Neural cell (in vitro differentiated cells): ENCODE data around the gene TNFSF11. TPM values are rescaled to one million over a fixed set of nuclear protein-coding genes. Genes with fewer than 3 reads are reported as not detected.
A peak's percentile ranks its signal among the peaks of the same experiment; 100 is the strongest.

ENCODE experiments used
- H2AFZ ChIP-seq: fragments of 200-600, 300-800 bp; sonication (generic), shearing (Covaris generic); 2 replicates; pipeline ENCODE4 v1.6.0; 2014; ENCODE audit warnings: low read depth, mild to moderate bottlenecking, antibody characterized with exemption, low read length, moderate library complexity
- H3F3A ChIP-seq: fragments of 200-600 bp; shearing (Covaris generic); 2 replicates; pipeline ENCODE4 v1.6.1; 2016; ENCODE audit warnings: mild to moderate bottlenecking, moderate library complexity, mixed read lengths, antibody characterized with exemption, low read length; ENCODE audit not compliant: insufficient read depth, poor library complexity, severe bottlenecking
- H3K27ac ChIP-seq: fragments of 200-600, 300-800 bp; sonication (generic), shearing (Covaris generic); 2 replicates; pipeline ENCODE4 v1.5.1; 2014; ENCODE audit warnings: mild to moderate bottlenecking, low read length, moderate library complexity
- H3K27me3 ChIP-seq: fragments of 300-800, 200-600 bp; sonication (generic), shearing (Covaris generic); 2 replicates; pipeline ENCODE4 v1.6.0; 2014; ENCODE audit warnings: mild to moderate bottlenecking, low read depth, low read length, moderate library complexity; ENCODE audit not compliant: insufficient read depth
- H3K36me3 ChIP-seq: fragments of 300-800, 200-600 bp; sonication (generic), shearing (Covaris generic); 2 replicates; pipeline ENCODE4 v1.5.1; 2014; ENCODE audit warnings: mild to moderate bottlenecking, antibody characterized with exemption, low read length, moderate library complexity; ENCODE audit not compliant: insufficient read depth
- H3K4me2 ChIP-seq: fragments of 300-800, 200-600 bp; sonication (generic), shearing (Covaris generic); 2 replicates; pipeline ENCODE4 v1.6.0; 2014; ENCODE audit warnings: mild to moderate bottlenecking, low read length
- H3K4me3 ChIP-seq: fragments of 300-800, 200-600 bp; sonication (generic), shearing (Covaris generic); 2 replicates; pipeline ENCODE4 v1.5.1; 2014; ENCODE audit warnings: mild to moderate bottlenecking, low read length, moderate library complexity
- H3K79me2 ChIP-seq: fragments of 200-600 bp; shearing (Covaris generic); replicated peaks from 2 replicates; pipeline ENCODE4 v1.6.0; 2014; ENCODE audit warnings: mild to moderate bottlenecking, low read length, moderate library complexity; ENCODE audit not compliant: insufficient read depth
- H3K9ac ChIP-seq: fragments of 300-800, 200-600 bp; sonication (generic), shearing (Covaris generic); 2 replicates; pipeline ENCODE4 v1.6.1; 2016; ENCODE audit warnings: mild to moderate bottlenecking, low read length, mixed read lengths
- H3K9me2 ChIP-seq: fragments of 200-600 bp; shearing (Covaris generic); 2 replicates; pipeline ENCODE4 v1.6.1; 2016; ENCODE audit warnings: mild to moderate bottlenecking, low read length, mixed read lengths; ENCODE audit not compliant: insufficient read depth
- H3K9me3 ChIP-seq: fragments of 200-600, 300-800 bp; sonication (generic), shearing (Covaris generic); 2 replicates; pipeline ENCODE4 v1.6.1; 2016; ENCODE audit warnings: mild to moderate bottlenecking, mixed run types, low read length, moderate library complexity, mixed read lengths
- H4K20me1 ChIP-seq: fragments of 200-600 bp; shearing (Covaris generic); 2 replicates; pipeline ENCODE4 v1.6.1; 2016; ENCODE audit warnings: mild to moderate bottlenecking, mixed run types; ENCODE audit not compliant: insufficient read depth
- CTCF ChIP-seq: fragments of 450-650 bp; IDR thresholded peaks from 2 replicates; pipeline ENCODE4 v1.5.1; 2014; ENCODE audit warnings: antibody characterized with exemption, mild to moderate bottlenecking, moderate library complexity; ENCODE audit not compliant: poor library complexity, severe bottlenecking
- EP300 ChIP-seq: fragments of 450-650 bp; conservative IDR thresholded peaks from 2 replicates; pipeline ENCODE4 v1.6.1; 2014; ENCODE audit warnings: antibody characterized with exemption, mild to moderate bottlenecking, moderate library complexity; ENCODE audit not compliant: poor library complexity, severe bottlenecking
- EZH2 ChIP-seq: fragments of 200-600, 300-800 bp; shearing (Covaris generic), sonication (generic); IDR thresholded peaks from 2 replicates; pipeline ENCODE4 v1.6.1; 2014; ENCODE audit warnings: antibody characterized with exemption, low read length, borderline replicate concordance, mild to moderate bottlenecking; ENCODE audit not compliant: insufficient read depth, poor library complexity, severe bottlenecking
- MXI1 ChIP-seq: fragments of 450-650 bp; conservative IDR thresholded peaks from 2 replicates; pipeline ENCODE4 v1.6.1; 2014; ENCODE audit warnings: antibody characterized with exemption, mild to moderate bottlenecking; ENCODE audit not compliant: poor library complexity, severe bottlenecking
- POLR2AphosphoS5 ChIP-seq: IDR thresholded peaks from 2 replicates; pipeline ENCODE4 v1.6.1; 2012
- RAD21 ChIP-seq: fragments of 450-650 bp; conservative IDR thresholded peaks from 2 replicates; pipeline ENCODE4 v1.6.1; 2014; ENCODE audit warnings: antibody characterized with exemption, mild to moderate bottlenecking, moderate library complexity
- REST ChIP-seq: IDR thresholded peaks from 2 replicates; pipeline ENCODE4 v1.6.1; 2012; ENCODE audit warnings: borderline replicate concordance
- SMC3 ChIP-seq: fragments of 450-650 bp; conservative IDR thresholded peaks from 2 replicates; pipeline ENCODE4 v1.6.1; 2014; ENCODE audit warnings: antibody characterized with exemption, mild to moderate bottlenecking, moderate library complexity; ENCODE audit not compliant: poor library complexity
- TAF1 ChIP-seq: IDR thresholded peaks from 2 replicates; pipeline ENCODE4 v1.6.1; 2012; ENCODE audit warnings: low read depth
- polyA plus RNA-seq: library from polyadenylated mRNA; depleted of rRNA; stranded (reverse); fragments of >200 nt; gene quantifications from 2 replicates; pipeline ENCODE4 v1.2.3, GENCODE V29; 2014

TNFSF11 gene
- polyA plus RNA-seq, 1 donor from 2014 or later, result not detected

GRCh38 chr13:42592915-42593900 lies 19.3 kb downstream of the TNFSF11 start:
- TF ChIP-seq REST, result no peak
- no peak for TF ChIP-seq CTCF
- TF ChIP-seq POLR2AphosphoS5, result no peak
- Histone ChIP-seq H3K4me3 (no peak overlapping the region), H2AFZ (no peak overlapping the region), H3K4me2 (no peak overlapping the region), H3K27me3 (no peaks in the 10 kb centered on the region), H3K9me2 (no peaks in the 10 kb centered on the region), H3K27ac (no peak overlapping the region), H3F3A (peaks cover 4% of the 10 kb centered on the region), H3K9ac (no peak overlapping the region), H3K79me2 (no peaks in the 10 kb centered on the region), H3K36me3 (no peaks in the 10 kb centered on the region), H3K9me3 (no peaks in the 10 kb centered on the region), H4K20me1 (no peaks in the 10 kb centered on the region)

GRCh38 chr13:42594481-42595252 lies 20.7 kb downstream of the TNFSF11 start:
- Histone ChIP-seq H3K4me2 (no peak overlapping the region), H3K27ac (no peak overlapping the region), H2AFZ (no peak overlapping the region), H4K20me1 (no peaks in the 10 kb centered on the region), H3K9me3 (no peaks in the 10 kb centered on the region), H3K27me3 (no peaks in the 10 kb centered on the region), H3K36me3 (no peaks in the 10 kb centered on the region), H3K79me2 (no peaks in the 10 kb centered on the region), H3K9me2 (no peaks in the 10 kb centered on the region), H3F3A (peaks cover 4% of the 10 kb centered on the region), H3K4me3 (no peak overlapping the region), H3K9ac (no peak overlapping the region)
- TF ChIP-seq MXI1 (no peak), POLR2AphosphoS5 (no peak), TAF1 (no peak), EZH2 (no peak), REST (no peak), EP300 (no peak), SMC3 (peak; percentile 84), RAD21 (peak; percentile 86), CTCF (peak; percentile 85)
